Activated CD8-positive, alpha-beta memory T cell treated with anti-CD3 and anti-CD28 coated beads for 1 hour (primary cell): ENCODE results near the gene PCSK5.

ENCODE experiments used
- DNase-seq, 2 donors: peaks; one replicate each; pipeline ENCODE4 v3.0.0-alpha.2; 2020; ENCODE audit warnings: low read depth in 1 of 2; ENCODE audit errors: extremely low read depth in 1 of 2

Gene PCSK5

GRCh38 chr9:76221423-76221822 is 330.9 kb downstream of the PCSK5 start:
- DNase-seq, result no peak

DNA sequence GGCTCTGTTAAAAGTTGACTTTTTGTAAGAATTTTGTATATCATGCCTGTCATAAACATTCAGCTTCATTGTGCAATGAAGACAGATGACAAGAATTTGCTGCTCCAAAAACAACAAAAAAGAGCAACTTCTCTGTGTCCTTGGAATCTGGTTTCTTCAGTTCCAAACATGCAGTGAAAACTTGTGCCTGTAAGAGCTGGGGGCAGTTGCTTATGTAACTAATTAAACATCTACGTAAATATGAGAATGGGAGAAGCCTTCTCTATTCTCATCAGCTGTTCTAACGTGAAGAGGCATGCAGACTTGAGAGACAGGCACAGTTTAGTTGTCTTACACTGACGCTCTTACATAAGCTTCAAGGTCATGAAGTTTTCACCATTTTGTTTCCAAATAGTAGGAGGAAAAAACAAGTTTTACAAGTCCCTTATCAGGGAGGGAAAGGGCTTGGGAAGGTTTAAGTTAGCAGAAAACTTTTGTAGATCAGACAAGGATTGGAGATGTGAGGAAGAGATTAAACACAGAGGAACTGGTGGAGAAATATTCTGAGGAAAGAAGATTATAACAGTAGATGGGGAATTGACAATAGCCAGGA is 333.4 kb downstream of the PCSK5 start:
- no peak for DNase-seq

GRCh38 chr9:76227156-76227555 is 336.7 kb downstream of the PCSK5 start:
- DNase-seq, result no peak

GRCh38 chr9:76231001-76231400 is 340.5 kb downstream of the PCSK5 start:
- DNase-seq, result no peak

GRCh38 chr9:76232861-76233489 is 342.5 kb downstream of the PCSK5 start:
- no peak for DNase-seq

DNA sequence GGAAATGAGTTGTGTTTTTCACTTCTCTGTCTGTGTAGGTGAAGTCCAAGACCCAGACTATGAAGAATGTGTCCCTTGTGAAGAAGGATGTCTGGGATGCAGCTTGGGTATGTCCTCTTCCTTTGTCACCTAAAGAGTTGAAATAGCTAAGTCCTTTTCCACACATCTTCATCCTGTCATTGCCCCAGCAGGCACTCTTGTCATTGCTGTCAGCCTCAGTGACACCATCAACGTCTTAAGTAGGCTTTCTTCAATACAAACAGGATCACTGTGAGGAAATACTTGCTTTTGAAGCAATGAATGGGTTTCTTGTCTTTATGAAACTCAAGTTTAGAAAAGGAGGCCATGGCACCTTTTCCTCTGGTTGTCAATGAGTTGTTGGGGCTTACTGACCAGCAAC is 350.1 kb downstream of the PCSK5 start:
- DNase-seq, result no peak

- no peak for DNase-seq
Measured at GRCh38 chr9:76245518-76245917, 355.0 kb downstream of the PCSK5 start.

DNA sequence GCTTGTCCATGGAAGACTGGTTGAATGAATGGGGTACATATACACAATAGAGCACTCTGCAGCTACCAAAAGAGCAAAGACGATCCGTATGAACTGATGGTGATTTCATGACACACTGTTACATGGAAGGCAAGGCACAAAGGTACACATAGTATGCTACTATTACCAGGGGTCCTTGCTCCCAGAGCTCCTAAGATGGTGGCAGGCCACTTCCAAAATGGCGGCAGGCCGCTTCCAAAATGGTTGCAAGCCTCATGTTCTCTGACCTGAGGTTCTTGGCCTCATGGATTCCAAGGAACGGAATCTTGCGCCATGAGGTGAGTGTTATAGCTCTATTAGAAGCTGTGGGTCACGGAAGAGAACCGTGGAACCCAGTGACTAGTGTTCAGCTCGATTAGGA is 356.2 kb downstream of the PCSK5 start:
- DNase-seq, result no peak

GRCh38 chr9:76247426-76247825 is 357.0 kb downstream of the PCSK5 start:
- no peak for DNase-seq

DNA sequence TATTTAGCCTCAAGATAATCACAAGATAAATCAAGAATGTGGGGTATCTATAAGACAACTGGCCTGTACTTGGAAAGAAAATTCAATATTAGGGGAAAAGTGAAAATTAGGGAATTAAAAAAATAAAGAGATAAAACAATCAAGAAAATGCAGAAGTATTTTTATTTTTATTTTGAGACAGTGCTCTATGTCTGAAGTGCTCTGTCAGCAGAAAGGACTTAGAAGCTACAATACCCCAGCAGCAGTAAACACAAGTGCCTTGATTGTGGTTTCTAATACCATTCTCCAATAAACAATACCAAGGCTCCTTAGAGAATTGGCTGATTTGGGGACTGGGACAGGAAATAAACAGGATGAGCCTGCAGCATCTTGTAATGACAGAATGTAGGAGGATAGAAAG is 358.8 kb downstream of the PCSK5 start:
- no peak for DNase-seq

- DNase-seq, result no peak
Measured at GRCh38 chr9:76255781-76256455, 365.4 kb downstream of the PCSK5 start.

GRCh38 chr9:76257311-76257710 is 366.8 kb downstream of the PCSK5 start:
- DNase-seq, result no peak

DNA sequence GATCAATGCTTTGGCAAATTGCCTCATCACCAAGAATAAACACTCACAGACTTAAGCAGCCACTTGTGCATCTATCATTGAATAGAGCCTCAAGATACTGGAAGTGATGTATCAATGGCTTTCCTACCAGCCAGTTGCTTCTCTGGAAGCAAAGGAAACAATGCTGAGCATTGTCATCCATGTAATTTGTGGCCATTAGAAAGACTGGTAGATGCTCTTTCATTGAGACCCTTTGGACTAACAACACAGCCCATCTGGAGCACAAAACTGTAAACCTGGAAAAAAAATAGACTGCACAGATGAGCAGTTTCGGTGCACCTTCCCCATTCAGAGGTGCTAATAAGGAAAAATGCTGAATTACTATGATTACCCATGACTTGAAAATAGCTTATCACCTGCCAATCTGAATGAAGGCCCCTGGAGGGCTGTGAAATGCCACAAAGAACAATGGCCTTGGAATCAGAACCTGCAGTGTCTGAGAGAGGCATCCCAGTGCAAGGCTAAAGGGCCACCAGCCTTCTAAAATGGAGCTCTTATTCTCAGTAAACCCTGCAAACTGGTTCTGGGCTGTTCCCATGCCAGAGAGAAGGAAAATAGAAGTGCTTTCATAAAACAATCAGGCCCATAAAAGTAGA is 376.3 kb downstream of the PCSK5 start:
- DNase-seq, result no peak

DNA sequence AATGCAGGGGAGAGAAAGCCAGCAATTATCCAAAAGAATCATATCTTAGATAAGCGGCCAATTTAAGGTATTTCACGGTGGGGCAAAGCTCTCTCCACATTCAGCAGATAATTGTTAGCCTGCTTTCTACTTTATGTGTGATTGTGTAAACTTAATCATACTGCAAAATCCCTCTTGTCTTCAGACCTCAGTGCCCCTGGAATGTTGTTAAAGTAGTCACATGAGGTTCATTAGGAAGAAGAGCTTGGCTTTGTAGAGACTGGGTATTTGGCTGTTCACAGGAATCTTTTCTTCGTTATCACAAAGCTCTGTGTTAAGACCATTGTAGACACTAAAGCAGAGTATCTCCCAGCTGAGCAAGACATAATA is 376.8 kb downstream of the PCSK5 start:
- DNase-seq, result no peak

- DNase-seq, result no peak
Measured at GRCh38 chr9:76269789-76270188, 379.3 kb downstream of the PCSK5 start.

- no peak for DNase-seq
Measured at GRCh38 chr9:76271755-76272154, 381.3 kb downstream of the PCSK5 start.

GRCh38 chr9:76289042-76289441 is 398.6 kb downstream of the PCSK5 start:
- no peak for DNase-seq

DNA sequence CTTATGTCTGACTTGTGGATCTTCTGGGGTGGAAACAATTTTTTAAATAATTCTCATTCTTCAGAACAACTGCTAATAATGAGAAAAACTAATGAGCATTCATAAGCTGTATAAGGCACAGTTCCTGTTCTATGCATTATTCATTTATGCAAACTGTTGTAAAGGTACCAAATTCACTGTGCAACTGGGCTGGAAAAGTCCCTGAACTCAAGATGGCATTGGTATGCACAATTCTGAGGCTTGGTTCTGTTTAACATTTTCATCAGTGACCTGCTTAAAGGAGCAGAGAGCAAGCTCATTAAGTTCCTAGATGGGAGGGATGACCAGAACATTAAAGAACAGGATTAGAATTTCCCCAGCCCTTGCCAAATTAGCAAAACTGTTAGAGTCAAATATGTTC is 399.2 kb downstream of the PCSK5 start:
- DNase-seq, result no peak

DNA sequence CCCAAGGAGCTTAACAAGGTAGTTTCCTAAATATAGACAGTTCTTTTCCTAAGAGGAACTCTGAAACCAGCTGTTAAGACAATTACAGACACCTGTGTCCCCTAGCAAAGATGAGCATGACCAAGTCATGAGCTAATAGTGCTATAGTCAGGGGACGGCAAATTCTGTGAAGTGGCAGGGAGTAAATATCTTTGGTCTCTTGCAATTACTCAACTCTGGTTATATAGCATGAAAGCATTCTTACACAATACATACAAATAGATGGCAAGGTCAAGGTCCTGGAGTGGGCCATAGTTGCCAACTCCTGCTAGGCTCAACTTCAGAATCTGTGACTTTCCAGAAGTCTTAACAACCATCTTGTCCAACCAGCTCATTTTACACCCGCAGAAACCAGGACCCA is 400.1 kb downstream of the PCSK5 start:
- no peak for DNase-seq

DNA sequence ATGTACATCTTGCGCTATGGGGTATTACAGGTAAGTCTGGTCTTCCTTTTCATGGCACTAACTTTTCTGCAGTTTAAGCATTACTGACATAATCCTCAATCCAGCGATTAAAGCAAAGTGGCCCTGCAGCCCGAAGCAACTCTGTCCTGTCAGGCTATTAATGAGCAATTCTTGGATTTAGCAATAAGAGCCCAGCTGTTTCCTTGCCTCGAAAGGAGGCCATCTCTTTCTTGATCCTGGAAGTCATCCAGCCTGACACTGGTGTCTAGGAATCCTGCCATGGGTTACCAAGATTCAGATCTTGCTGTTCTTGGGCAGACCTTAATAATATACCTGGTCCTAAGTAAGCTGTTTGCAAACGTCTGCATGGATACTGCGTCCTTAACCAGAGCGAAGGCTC is 401.8 kb downstream of the PCSK5 start:
- no peak for DNase-seq

DNA sequence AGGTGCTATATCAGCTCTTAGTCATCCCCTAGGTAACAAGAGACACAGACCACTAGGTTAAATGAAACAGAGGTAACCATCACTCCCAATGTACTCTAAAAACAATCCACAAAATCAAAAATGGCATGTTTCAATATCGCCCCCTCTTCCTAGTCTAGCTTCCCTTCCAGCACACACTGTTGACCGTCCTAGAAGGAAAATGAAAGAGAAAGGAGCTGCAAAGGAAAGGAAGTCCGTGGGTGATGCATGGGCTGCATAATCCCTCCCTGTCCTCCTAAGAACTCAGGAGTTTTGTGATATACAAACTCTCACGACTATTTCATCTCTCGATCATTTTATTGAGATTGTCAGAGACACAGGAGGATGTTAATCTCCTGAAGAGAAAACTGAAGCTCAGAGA is 402.2 kb downstream of the PCSK5 start:
- no peak for DNase-seq

DNA sequence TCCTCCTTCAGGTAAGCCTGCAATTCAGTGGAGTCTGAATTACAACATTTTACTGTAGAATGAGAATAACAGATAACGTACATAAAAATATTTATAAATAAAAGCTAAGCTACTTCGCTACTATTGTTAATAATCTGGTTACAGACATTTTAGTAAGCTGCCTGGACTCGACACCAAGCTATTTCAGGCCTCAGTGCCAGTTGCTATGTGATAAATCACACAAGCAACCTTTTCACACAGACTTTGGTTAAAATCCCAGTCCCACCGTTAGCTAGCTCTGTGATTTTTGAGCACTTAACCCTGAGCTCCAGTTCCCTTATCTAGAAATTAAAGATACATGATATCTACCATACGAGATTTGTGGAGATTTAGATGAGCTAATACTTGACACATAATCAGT is 403.8 kb downstream of the PCSK5 start:
- DNase-seq, result no peak
